G401 (cell line): ENCODE measurements around the gene HSD11B1L. TPM values are rescaled to one million over a fixed set of nuclear protein-coding genes. Genes with fewer than 3 reads are reported as not detected.

Source experiments
- DNase-seq: peaks from one replicate; pipeline ENCODE4 v3.0.0-alpha.2; 2015; ENCODE audit warnings: low spot score
- in situ Hi-C: cut with HindIII; loops from 2 replicates; pipeline ENCODE4 v1.10.0; 2016; ENCODE audit warnings: low sequenced_read_pairs, mixed read lengths
- total RNA-seq: library from RNA; depleted of rRNA; stranded (reverse); fragments of >200 nt; shearing (Covaris generic); gene quantifications from 2 replicates; pipeline ENCODE4 v1.2.3, GENCODE V29; 2014

HSD11B1L gene
- total RNA-seq, 1 experiment from 2014 or later, result 15.1 TPM

GRCh38 chr19:5665781-5666513, 14.9 kb upstream of the HSD11B1L start:
- no peak for DNase-seq
- in situ Hi-C loops, result loop anchor here (5.0 kb wide), 1 partner anchor 64 kb away; no protein-coding TSS in a partner anchor

- in situ Hi-C loops, result loop anchor here (5.0 kb wide), 1 partner anchor 65 kb away; no protein-coding TSS in a partner anchor
- DNase-seq, result no peak
Measured at GRCh38 chr19:5666921-5667610, 13.8 kb upstream of the HSD11B1L start.

GRCh38 chr19:5667751-5668271, 13.0 kb upstream of the HSD11B1L start:
- in situ Hi-C loops, result loop anchor here (5.0 kb wide), 1 partner anchor 66 kb away; no protein-coding TSS in a partner anchor

GRCh38 chr19:5669212-5669611, 11.6 kb upstream of the HSD11B1L start:
- in situ Hi-C loops, result loop anchor here (5.0 kb wide), 1 partner anchor 67 kb away; no protein-coding TSS in a partner anchor

More at GRCh38 chr19:5667751-5668271, 13.0 kb upstream of the HSD11B1L start:
- no peak for DNase-seq

GRCh38 chr19:5671600-5671999, 9.2 kb upstream of the HSD11B1L start:
- in situ Hi-C loops, result no loop called here
- DNase-seq, result no peak

More at GRCh38 chr19:5669212-5669611, 11.6 kb upstream of the HSD11B1L start:
- DNase-seq, result no peak

GRCh38 chr19:5672708-5673459, 7.9 kb upstream of the HSD11B1L start:
- DNase-seq, result no peak
- in situ Hi-C loops, result no loop called here

- no peak for DNase-seq
- in situ Hi-C loops, result no loop called here
Measured at GRCh38 chr19:5673752-5674151, 7.1 kb upstream of the HSD11B1L start.

- DNase-seq, result no peak
- in situ Hi-C loops, result no loop called here
Measured at GRCh38 chr19:5674714-5675113, 6.1 kb upstream of the HSD11B1L start.

- in situ Hi-C loops, result no loop called here
- no peak for DNase-seq
Measured at GRCh38 chr19:5676105-5676771, 4.6 kb upstream of the HSD11B1L start.

GRCh38 chr19:5676772-5677105, 4.1 kb upstream of the HSD11B1L start:
- no peak for DNase-seq
- in situ Hi-C loops, result no loop called here

GRCh38 chr19:5677136-5677535, 3.7 kb upstream of the HSD11B1L start:
- no peak for DNase-seq
- in situ Hi-C loops, result no loop called here

- no peak for DNase-seq
- in situ Hi-C loops, result no loop called here
Measured at GRCh38 chr19:5677580-5677979, 3.2 kb upstream of the HSD11B1L start.

- DNase-seq, result no peak
- in situ Hi-C loops, result no loop called here
Measured at GRCh38 chr19:5678071-5678718, 2.6 kb upstream of the HSD11B1L start.

- no peak for DNase-seq
- in situ Hi-C loops, result no loop called here
Measured at GRCh38 chr19:5679289-5680083, 1.3 kb upstream of the HSD11B1L start.

- in situ Hi-C loops, result no loop called here
- DNase-seq, result no peak
Measured at GRCh38 chr19:5680084-5680436, 767 bp upstream of the HSD11B1L start.

- no peak for DNase-seq
- in situ Hi-C loops, result no loop called here
Measured at GRCh38 chr19:5681391-5682106, 722 bp downstream of the HSD11B1L start.

GRCh38 chr19:5682107-5682482, 1.3 kb downstream of the HSD11B1L start:
- DNase-seq, result no peak
- in situ Hi-C loops, result no loop called here
